SKM-1 (cell line): Measurements from ENCODE around the gene ISYNA1.
"Not testable (repeated sequence)": the region's sequence is repeated elsewhere in the genome, so short reads cannot be mapped to it uniquely, and the experiment has no call there.

Source experiments
- DNase-seq: peaks from one replicate; lab custom pipeline; 2025; ENCODE audit not compliant: unreplicated experiment; lab: John Stamatoyannopoulos, UW

ISYNA1 gene

GRCh38 chr19:18421371-18421959 lies 16.5 kb downstream of the ISYNA1 start:
- DNase-seq: no peak

- DNase-seq: no peak
Measured at GRCh38 chr19:18420930-18421329, 17.0 kb downstream of the ISYNA1 start.

- no peak for DNase-seq
Measured at GRCh38 chr19:18419699-18420460, 18.1 kb downstream of the ISYNA1 start.

GRCh38 chr19:18419195-18419698 lies 18.7 kb downstream of the ISYNA1 start, which contains the start of gene SSBP4:
Gene SSBP4 (plus strand): TSS chr19:18419398. CDS start chr19:18419649, 251 bp downstream.
- peak; percentile 55 for DNase-seq

GRCh38 chr19:18418483-18419194 lies 19.3 kb downstream of the ISYNA1 start:
- no peak for DNase-seq

- no peak for DNase-seq
Measured at GRCh38 chr19:18418029-18418482, 19.9 kb downstream of the ISYNA1 start.

GRCh38 chr19:18417250-18418028 lies 20.5 kb downstream of the ISYNA1 start:
- DNase-seq: peak; percentile 44

GRCh38 chr19:18416778-18417249 lies 21.1 kb downstream of the ISYNA1 start:
- peak; percentile 71 for DNase-seq

GRCh38 chr19:18415178-18415867 lies 22.6 kb downstream of the ISYNA1 start:
- peak; percentile 81 for DNase-seq

- DNase-seq: peak; percentile 29
Measured at GRCh38 chr19:18414504-18415177, 23.3 kb downstream of the ISYNA1 start.

GRCh38 chr19:18412610-18413239 lies 25.2 kb downstream of the ISYNA1 start:
- DNase-seq: no peak

- DNase-seq: peak; percentile 42
Measured at GRCh38 chr19:18408053-18408476, 29.9 kb downstream of the ISYNA1 start.

GRCh38 chr19:18406749-18407148 lies 31.2 kb downstream of the ISYNA1 start:
- no peak for DNase-seq

- DNase-seq: not testable (repeated sequence)
Measured at GRCh38 chr19:18405754-18406153, 32.2 kb downstream of the ISYNA1 start.

- not testable (repeated sequence) for DNase-seq
Measured at GRCh38 chr19:18402455-18403248, 35.3 kb downstream of the ISYNA1 start.

GRCh38 chr19:18401580-18402112 lies 36.3 kb downstream of the ISYNA1 start:
- peak; percentile 76 for DNase-seq

GRCh38 chr19:18399008-18399407 lies 38.9 kb downstream of the ISYNA1 start:
- no peak for DNase-seq
